ENCODE data around the gene MAN2A2. TPM values are rescaled to one million over a fixed set of nuclear protein-coding genes. Genes with fewer than 3 reads are reported as not detected.
"Not testable (repeated sequence)": the region's sequence is repeated elsewhere in the genome, so short reads cannot be mapped to it uniquely, and the experiment has no call there.

The MAN2A2 gene
- total and polyA plus RNA-seq, 2 donors (not counting 1 experiment from before 2014, with no cell fraction given): 11.3 to 36.0 TPM

- DNase-seq (ENCODE audit: low read depth in 2 of 2): no peak
- H3K36me3 ChIP-seq (ENCODE audit: control insufficient read depth, insufficient read depth, low read length): peaks cover 16% of the 10 kb centered on the region
Observed at GRCh38 chr15:90906181-90906849, 3.2 kb downstream of the MAN2A2 start.

GRCh38 chr15:90907051-90907660, 4.1 kb downstream of the MAN2A2 start:
- Histone ChIP-seq H2AFZ (ENCODE audit: low read length) (no peak overlapping the region), H4K20me1 (ENCODE audit: control insufficient read depth, extremely low read depth, insufficient read depth, low read length) (no peaks in the 10 kb centered on the region), H3K27me3 (ENCODE audit: control insufficient read depth, insufficient read depth, low read length) (no peaks in the 10 kb centered on the region), H3K4me2 (ENCODE audit: extremely low read depth, insufficient read depth, low read length) (no peak overlapping the region), H3K4me3 (replicated peaks in 1 of 4; ENCODE audit: control extremely low read depth in 1 of 4, insufficient read depth in 1 of 4, low read depth in 3 of 4, low read length in 4 of 4) (no peak overlapping the region), H3K79me2 (ENCODE audit: control insufficient read depth, insufficient read depth, low read length) (no peaks in the 10 kb centered on the region), H3K36me3 (ENCODE audit: control insufficient read depth, insufficient read depth, low read length) (peaks cover 18% of the 10 kb centered on the region), H3K9ac (ENCODE audit: insufficient read depth, low read length) (no peak overlapping the region), H3K4me1 (ENCODE audit: control insufficient read depth, extremely low read depth, insufficient read depth, low read length) (no peaks in the 10 kb centered on the region), H3K9me3 (ENCODE audit: control insufficient read depth, insufficient read depth, low read depth, low read length) (no peaks in the 10 kb centered on the region), H3K27ac (ENCODE audit: insufficient read depth, low read length) (no peak overlapping the region)
- DNase-seq (ENCODE audit: low read depth in 2 of 2): no peak
- TF ChIP-seq, protein P1, sequence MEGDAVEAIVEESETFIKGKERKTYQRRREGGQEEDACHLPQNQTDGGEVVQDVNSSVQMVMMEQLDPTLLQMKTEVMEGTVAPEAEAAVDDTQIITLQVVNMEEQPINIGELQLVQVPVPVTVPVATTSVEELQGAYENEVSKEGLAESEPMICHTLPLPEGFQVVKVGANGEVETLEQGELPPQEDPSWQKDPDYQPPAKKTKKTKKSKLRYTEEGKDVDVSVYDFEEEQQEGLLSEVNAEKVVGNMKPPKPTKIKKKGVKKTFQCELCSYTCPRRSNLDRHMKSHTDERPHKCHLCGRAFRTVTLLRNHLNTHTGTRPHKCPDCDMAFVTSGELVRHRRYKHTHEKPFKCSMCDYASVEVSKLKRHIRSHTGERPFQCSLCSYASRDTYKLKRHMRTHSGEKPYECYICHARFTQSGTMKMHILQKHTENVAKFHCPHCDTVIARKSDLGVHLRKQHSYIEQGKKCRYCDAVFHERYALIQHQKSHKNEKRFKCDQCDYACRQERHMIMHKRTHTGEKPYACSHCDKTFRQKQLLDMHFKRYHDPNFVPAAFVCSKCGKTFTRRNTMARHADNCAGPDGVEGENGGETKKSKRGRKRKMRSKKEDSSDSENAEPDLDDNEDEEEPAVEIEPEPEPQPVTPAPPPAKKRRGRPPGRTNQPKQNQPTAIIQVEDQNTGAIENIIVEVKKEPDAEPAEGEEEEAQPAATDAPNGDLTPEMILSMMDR (conservative IDR thresholded peaks at IDR 0.05 in 1 of 2, IDR thresholded peaks at IDR 0.05 in 1 of 2; ENCODE audit: low read depth in 1 of 2, low read length in 2 of 2): no peak
- no peak for TF ChIP-seq EZH2 (IDR thresholded peaks at IDR 0.05; ENCODE audit: low read length, missing control alignments)

More at GRCh38 chr15:90906181-90906849, 3.2 kb downstream of the MAN2A2 start:
- H3K79me2 ChIP-seq (ENCODE audit: control insufficient read depth, insufficient read depth, low read length): no peaks in the 10 kb centered on the region
- H3K4me3 ChIP-seq (replicated peaks in 1 of 4; ENCODE audit: control extremely low read depth in 1 of 4, insufficient read depth in 1 of 4, low read depth in 3 of 4, low read length in 4 of 4): no peak overlapping the region
- no peaks in the 10 kb centered on the region for H3K4me1 ChIP-seq (ENCODE audit: control insufficient read depth, extremely low read depth, insufficient read depth, low read length)
- no peak overlapping the region for H3K9ac ChIP-seq (ENCODE audit: insufficient read depth, low read length)
- H4K20me1 ChIP-seq (ENCODE audit: control insufficient read depth, extremely low read depth, insufficient read depth, low read length): no peaks in the 10 kb centered on the region
- no peak overlapping the region for H2AFZ ChIP-seq (ENCODE audit: low read length)
- H3K27ac ChIP-seq (ENCODE audit: insufficient read depth, low read length): no peak overlapping the region
- TF ChIP-seq EZH2 (IDR thresholded peaks at IDR 0.05; ENCODE audit: low read length, missing control alignments): no peak
- TF ChIP-seq, protein P1 (conservative IDR thresholded peaks at IDR 0.05 in 1 of 2, IDR thresholded peaks at IDR 0.05 in 1 of 2; ENCODE audit: low read depth in 1 of 2, low read length in 2 of 2): no peak
- no peaks in the 10 kb centered on the region for H3K27me3 ChIP-seq (ENCODE audit: control insufficient read depth, insufficient read depth, low read length)
- no peaks in the 10 kb centered on the region for H3K9me3 ChIP-seq (ENCODE audit: control insufficient read depth, insufficient read depth, low read depth, low read length)
- H3K4me2 ChIP-seq (ENCODE audit: extremely low read depth, insufficient read depth, low read length): no peak overlapping the region

DNA sequence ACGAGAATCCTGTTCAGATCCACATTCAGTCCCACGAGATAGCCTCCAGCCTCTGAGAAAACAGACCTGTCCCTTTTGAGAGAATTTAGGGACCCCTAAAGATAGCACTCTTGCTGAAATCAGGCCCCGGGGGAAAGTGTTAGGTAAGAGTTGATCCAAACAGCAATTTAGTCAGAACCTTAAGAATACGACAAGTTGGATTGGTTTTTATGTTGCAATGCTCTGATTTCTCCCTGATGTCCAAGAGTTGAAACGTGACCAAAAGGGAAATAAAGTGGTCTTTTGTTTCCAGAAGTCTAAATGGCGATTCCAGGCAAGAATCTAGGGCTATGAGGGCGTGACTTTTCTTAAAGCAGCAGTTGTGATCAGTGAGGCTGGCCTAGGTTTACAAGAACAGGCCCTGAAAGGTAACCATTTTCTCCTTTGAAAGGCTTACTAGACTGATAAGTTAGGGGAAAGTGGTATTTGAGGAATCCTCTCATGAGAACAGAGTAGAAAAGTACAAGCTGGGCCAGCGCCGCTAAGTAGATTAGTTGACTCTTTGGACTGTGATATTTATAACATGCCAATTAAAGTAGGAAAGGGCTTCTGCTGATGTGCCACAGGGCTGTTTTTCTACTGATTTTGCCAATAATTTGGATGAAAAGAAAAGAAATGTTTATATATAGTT, 4.9 kb downstream of the MAN2A2 start:
- Histone ChIP-seq H4K20me1 (ENCODE audit: control insufficient read depth, extremely low read depth, insufficient read depth, low read length) (no peaks in the 10 kb centered on the region), H3K9ac (ENCODE audit: insufficient read depth, low read length) (no peak overlapping the region), H3K9me3 (ENCODE audit: control insufficient read depth, insufficient read depth, low read depth, low read length) (no peaks in the 10 kb centered on the region), H3K27ac (ENCODE audit: insufficient read depth, low read length) (no peak overlapping the region), H3K79me2 (ENCODE audit: control insufficient read depth, insufficient read depth, low read length) (no peaks in the 10 kb centered on the region), H3K36me3 (ENCODE audit: control insufficient read depth, insufficient read depth, low read length) (peaks cover 18% of the 10 kb centered on the region), H3K4me2 (ENCODE audit: extremely low read depth, insufficient read depth, low read length) (no peak overlapping the region), H3K27me3 (ENCODE audit: control insufficient read depth, insufficient read depth, low read length) (no peaks in the 10 kb centered on the region), H2AFZ (ENCODE audit: low read length) (no peak overlapping the region), H3K4me3 (replicated peaks in 1 of 4; ENCODE audit: control extremely low read depth in 1 of 4, insufficient read depth in 1 of 4, low read depth in 3 of 4, low read length in 4 of 4) (no peak overlapping the region), H3K4me1 (ENCODE audit: control insufficient read depth, extremely low read depth, insufficient read depth, low read length) (no peaks in the 10 kb centered on the region)
- DNase-seq (ENCODE audit: low read depth in 2 of 2): no peak
- TF ChIP-seq EZH2 (IDR thresholded peaks at IDR 0.05; ENCODE audit: low read length, missing control alignments): no peak
- TF ChIP-seq, protein P1 (conservative IDR thresholded peaks at IDR 0.05 in 1 of 2, IDR thresholded peaks at IDR 0.05 in 1 of 2; ENCODE audit: low read depth in 1 of 2, low read length in 2 of 2): no peak

DNA sequence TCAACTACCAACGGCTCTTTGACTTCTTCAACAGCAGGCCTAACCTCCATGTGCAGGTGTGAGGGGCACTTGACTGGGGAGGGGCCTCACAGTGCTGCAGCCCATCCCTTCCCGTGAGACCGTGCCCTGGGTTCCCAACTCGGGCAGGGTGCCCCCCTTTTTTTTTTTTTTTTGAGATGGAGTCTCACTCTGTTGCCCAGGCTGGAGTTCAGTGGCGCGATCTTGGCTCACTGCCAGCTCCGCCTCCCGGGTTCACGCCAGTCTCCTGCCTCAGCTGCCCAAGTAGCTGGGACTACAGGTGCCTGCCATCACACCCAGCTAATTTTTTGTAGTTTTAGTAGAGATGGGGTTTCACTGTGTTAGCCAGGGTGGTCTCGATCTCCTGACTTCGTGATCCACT, 6.3 kb downstream of the MAN2A2 start:
- H3K4me3 ChIP-seq (replicated peaks in 1 of 4; ENCODE audit: control extremely low read depth in 1 of 4, insufficient read depth in 1 of 4, low read depth in 3 of 4, low read length in 4 of 4); H2AFZ ChIP-seq (ENCODE audit: low read length); H3K4me2 ChIP-seq (ENCODE audit: extremely low read depth, insufficient read depth, low read length); H3K79me2 ChIP-seq (ENCODE audit: control insufficient read depth, insufficient read depth, low read length); H3K9me3 ChIP-seq (ENCODE audit: control insufficient read depth, insufficient read depth, low read depth, low read length); DNase-seq (ENCODE audit: low read depth in 2 of 2); H3K9ac ChIP-seq (ENCODE audit: insufficient read depth, low read length); H3K4me1 ChIP-seq (ENCODE audit: control insufficient read depth, extremely low read depth, insufficient read depth, low read length); H3K27me3 ChIP-seq (ENCODE audit: control insufficient read depth, insufficient read depth, low read length); H4K20me1 ChIP-seq (ENCODE audit: control insufficient read depth, extremely low read depth, insufficient read depth, low read length); H3K27ac ChIP-seq (ENCODE audit: insufficient read depth, low read length): not testable (repeated sequence)
- H3K36me3 ChIP-seq (ENCODE audit: control insufficient read depth, insufficient read depth, low read length): peaks cover 24% of the 10 kb centered on the region
